Spleen (tissue), 7 donors: ENCODE data around the gene SULT1A3.

Experiments
- POLR2A ChIP-seq, 3 donors: fragments of 450-650 bp; IDR thresholded peaks; one replicate each; pipeline ENCODE4 v1.5.1; 2017; ENCODE audit warnings: antibody characterized with exemption in 3 of 3, mild to moderate bottlenecking in 1 of 3
- POLR2AphosphoS5 ChIP-seq, 3 donors: sonication (generic); formaldehyde crosslinking; IDR thresholded peaks; one replicate each; pipeline ENCODE4 v1.5.1; 2017; ENCODE audit warnings: antibody characterized with exemption in 3 of 3
- TF ChIP-seq, protein P1 (sequence below), 11 experiments: fragments of 200-600 bp in 7 of 11; fragments of 450-650 bp in 4 of 11; sonication (generic) in 4 of 11; IDR thresholded peaks in 8 of 11; conservative IDR thresholded peaks in 3 of 11; 1 replicate in 7 of 11; 2 replicates in 4 of 11; pipeline versions ENCODE4 v1.4.0 to v1.8.0; 2016 to 2021; ENCODE audit warnings: antibody characterized with exemption in 11 of 11, inconsistent platforms in 4 of 11, mild to moderate bottlenecking in 1 of 11
- donor health status: DM: no; HTN: no; CAD: no; lungs with moderate emphysema.
- donor health status: DM: no; HTN: no; CAD: no.
- donor health status: DM: no; HTN: no; CAD: no.

DNA sequence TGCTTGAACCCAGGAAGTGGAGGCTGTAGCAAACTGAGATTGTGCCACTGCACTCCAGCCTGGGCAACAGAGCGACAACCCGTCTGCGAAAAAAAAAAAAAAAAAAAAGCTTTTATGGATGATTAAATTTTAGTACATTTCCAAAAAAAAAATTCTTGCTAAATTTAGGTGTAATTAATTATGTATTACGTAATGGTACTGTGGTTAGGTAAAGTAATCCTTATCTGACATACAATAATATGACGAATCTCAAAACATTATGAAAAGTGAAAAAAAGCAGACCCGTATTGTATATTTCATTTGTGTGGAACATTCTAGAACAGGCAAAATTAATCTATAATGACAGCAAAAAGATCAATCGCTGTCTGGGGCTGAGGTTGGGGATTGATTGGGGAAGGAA lies 26.0 kb upstream of the SULT1A3 start:
- TF ChIP-seq POLR2A (IDR thresholded peaks at IDR 0.05), result no peak
- TF ChIP-seq, protein P1, sequence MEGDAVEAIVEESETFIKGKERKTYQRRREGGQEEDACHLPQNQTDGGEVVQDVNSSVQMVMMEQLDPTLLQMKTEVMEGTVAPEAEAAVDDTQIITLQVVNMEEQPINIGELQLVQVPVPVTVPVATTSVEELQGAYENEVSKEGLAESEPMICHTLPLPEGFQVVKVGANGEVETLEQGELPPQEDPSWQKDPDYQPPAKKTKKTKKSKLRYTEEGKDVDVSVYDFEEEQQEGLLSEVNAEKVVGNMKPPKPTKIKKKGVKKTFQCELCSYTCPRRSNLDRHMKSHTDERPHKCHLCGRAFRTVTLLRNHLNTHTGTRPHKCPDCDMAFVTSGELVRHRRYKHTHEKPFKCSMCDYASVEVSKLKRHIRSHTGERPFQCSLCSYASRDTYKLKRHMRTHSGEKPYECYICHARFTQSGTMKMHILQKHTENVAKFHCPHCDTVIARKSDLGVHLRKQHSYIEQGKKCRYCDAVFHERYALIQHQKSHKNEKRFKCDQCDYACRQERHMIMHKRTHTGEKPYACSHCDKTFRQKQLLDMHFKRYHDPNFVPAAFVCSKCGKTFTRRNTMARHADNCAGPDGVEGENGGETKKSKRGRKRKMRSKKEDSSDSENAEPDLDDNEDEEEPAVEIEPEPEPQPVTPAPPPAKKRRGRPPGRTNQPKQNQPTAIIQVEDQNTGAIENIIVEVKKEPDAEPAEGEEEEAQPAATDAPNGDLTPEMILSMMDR (IDR thresholded peaks at IDR 0.05 in 8 of 11, conservative IDR thresholded peaks at IDR 0.05 in 3 of 11), result no peak
- no peak for TF ChIP-seq POLR2AphosphoS5 (IDR thresholded peaks at IDR 0.05)
